ENCODE data around the gene CYSLTR2. TPM values are rescaled to one million over a fixed set of nuclear protein-coding genes. Genes with fewer than 3 reads are reported as not detected.

Gene CYSLTR2
- total and polyA plus RNA-seq, 2 experiments from 2014 or later, result not detected

GRCh38 chr13:48737689-48738088 is 84.0 kb downstream of the CYSLTR2 start:
- in situ Hi-C loops (cut with MboI), result no loop called here
- H3K9me2 ChIP-seq (ENCODE audit: insufficient read depth), result no peaks in the 10 kb centered on the region
- DNase-seq, result no peak
- no peaks in the 10 kb centered on the region for H4K20me1 ChIP-seq (ENCODE audit: insufficient read depth)
- H3K9ac ChIP-seq, result no peak overlapping the region
- H3K9me3 ChIP-seq (ENCODE audit: low read depth), result no peaks in the 10 kb centered on the region
- peaks cover 45% of the 10 kb centered on the region for H3K27me3 ChIP-seq (replicated peaks; ENCODE audit: insufficient read depth)
- H3K4me3 ChIP-seq, result no peak overlapping the region
- no peak overlapping the region for H3K4me2 ChIP-seq (ENCODE audit: unreplicated experiment)
- H2AFZ ChIP-seq, result no peak overlapping the region
- H3K27ac ChIP-seq, result no peak overlapping the region
- H3K36me3 ChIP-seq (ENCODE audit: low read depth), result no peaks in the 10 kb centered on the region
- H3K4me1 ChIP-seq (ENCODE audit: insufficient read depth), result no peaks in the 10 kb centered on the region
- 47 to 62% methylated on average over 1 of the region's 1 CpG for WGBS, 2 experiments (ENCODE audit: low coverage in 1 of 2, low lambda C conversion rate in 2 of 2, missing lambda C conversion rate in 2 of 2)
- no peaks in the 10 kb centered on the region for H3K79me2 ChIP-seq (ENCODE audit: insufficient read depth)
- TF ChIP-seq EZH2 (IDR thresholded peaks at IDR 0.05; ENCODE audit: insufficient read depth, poor library complexity, severe bottlenecking) (no peak), EZH2phosphoT487 (IDR thresholded peaks at IDR 0.05; ENCODE audit: insufficient read depth, low read depth) (no peak)
- H3F3A ChIP-seq (ENCODE audit: insufficient read depth), result no peaks in the 10 kb centered on the region

- no peak overlapping the region for H2AFZ ChIP-seq
- H3F3A ChIP-seq (ENCODE audit: insufficient read depth), result no peaks in the 10 kb centered on the region
- no peak for TF ChIP-seq EZH2 (IDR thresholded peaks at IDR 0.05; ENCODE audit: insufficient read depth, poor library complexity, severe bottlenecking)
- no peak for TF ChIP-seq EZH2phosphoT487 (IDR thresholded peaks at IDR 0.05; ENCODE audit: insufficient read depth, low read depth)
- H3K9ac ChIP-seq, result no peak overlapping the region
- no peak overlapping the region for H3K4me3 ChIP-seq
- no peaks in the 10 kb centered on the region for H3K36me3 ChIP-seq (ENCODE audit: low read depth)
- no peak for DNase-seq
- no peak overlapping the region for H3K4me2 ChIP-seq (ENCODE audit: unreplicated experiment)
- H3K27me3 ChIP-seq (replicated peaks; ENCODE audit: insufficient read depth), result peaks cover 40% of the 10 kb centered on the region
- H3K4me1 ChIP-seq (ENCODE audit: insufficient read depth), result no peaks in the 10 kb centered on the region
- in situ Hi-C loops (cut with MboI), result no loop called here
- 64 to 71% methylated on average over 6 of the region's 6 CpGs for WGBS, 2 experiments (ENCODE audit: low coverage in 1 of 2, low lambda C conversion rate in 2 of 2, missing lambda C conversion rate in 2 of 2)
- no peaks in the 10 kb centered on the region for H3K9me2 ChIP-seq (ENCODE audit: insufficient read depth)
- H3K79me2 ChIP-seq (ENCODE audit: insufficient read depth), result no peaks in the 10 kb centered on the region
- no peaks in the 10 kb centered on the region for H4K20me1 ChIP-seq (ENCODE audit: insufficient read depth)
- no peak overlapping the region for H3K27ac ChIP-seq
- H3K9me3 ChIP-seq (ENCODE audit: low read depth), result no peaks in the 10 kb centered on the region
Observed at GRCh38 chr13:48738311-48738710, 84.6 kb downstream of the CYSLTR2 start.

GRCh38 chr13:48739386-48739964 is 85.7 kb downstream of the CYSLTR2 start:
- in situ Hi-C loops (cut with MboI), result no loop called here
- no peak for DNase-seq
- Histone ChIP-seq H3K4me2 (ENCODE audit: unreplicated experiment) (no peak overlapping the region), H3K27me3 (replicated peaks; ENCODE audit: insufficient read depth) (peaks cover 42% of the 10 kb centered on the region), H3K27ac (no peak overlapping the region), H3K79me2 (ENCODE audit: insufficient read depth) (no peaks in the 10 kb centered on the region), H3K4me1 (ENCODE audit: insufficient read depth) (no peaks in the 10 kb centered on the region), H3F3A (ENCODE audit: insufficient read depth) (no peaks in the 10 kb centered on the region), H3K9ac (no peak overlapping the region), H3K4me3 (no peak overlapping the region), H4K20me1 (ENCODE audit: insufficient read depth) (no peaks in the 10 kb centered on the region), H2AFZ (no peak overlapping the region), H3K36me3 (ENCODE audit: low read depth) (no peaks in the 10 kb centered on the region), H3K9me2 (ENCODE audit: insufficient read depth) (no peaks in the 10 kb centered on the region), H3K9me3 (ENCODE audit: low read depth) (no peaks in the 10 kb centered on the region)
- TF ChIP-seq EZH2phosphoT487 (IDR thresholded peaks at IDR 0.05; ENCODE audit: insufficient read depth, low read depth), result no peak
- no peak for TF ChIP-seq EZH2 (IDR thresholded peaks at IDR 0.05; ENCODE audit: insufficient read depth, poor library complexity, severe bottlenecking)
- WGBS, 2 experiments (ENCODE audit: low coverage in 1 of 2, low lambda C conversion rate in 2 of 2, missing lambda C conversion rate in 2 of 2), result 63 to 66% methylated on average over 9 of the region's 9 CpGs

GRCh38 chr13:48741377-48741776 is 87.6 kb downstream of the CYSLTR2 start:
- Histone ChIP-seq H3K4me2 (ENCODE audit: unreplicated experiment) (no peak overlapping the region), H3K4me3 (no peak overlapping the region), H3K27me3 (replicated peaks; ENCODE audit: insufficient read depth) (peaks cover 26% of the 10 kb centered on the region), H3K79me2 (ENCODE audit: insufficient read depth) (no peaks in the 10 kb centered on the region), H2AFZ (no peak overlapping the region), H3K9me3 (ENCODE audit: low read depth) (no peaks in the 10 kb centered on the region), H3K9ac (no peak overlapping the region), H3K36me3 (ENCODE audit: low read depth) (no peaks in the 10 kb centered on the region), H3K9me2 (ENCODE audit: insufficient read depth) (no peaks in the 10 kb centered on the region), H4K20me1 (ENCODE audit: insufficient read depth) (no peaks in the 10 kb centered on the region), H3K27ac (no peak overlapping the region), H3F3A (ENCODE audit: insufficient read depth) (no peaks in the 10 kb centered on the region), H3K4me1 (ENCODE audit: insufficient read depth) (no peaks in the 10 kb centered on the region)
- DNase-seq, result no peak
- in situ Hi-C loops (cut with MboI), result no loop called here
- TF ChIP-seq EZH2phosphoT487 (IDR thresholded peaks at IDR 0.05; ENCODE audit: insufficient read depth, low read depth), result no peak
- 62 to 64% methylated on average over 2 of the region's 2 CpGs for WGBS, 2 experiments (ENCODE audit: low coverage in 1 of 2, low lambda C conversion rate in 2 of 2, missing lambda C conversion rate in 2 of 2)

GRCh38 chr13:48746821-48747220 is 93.1 kb downstream of the CYSLTR2 start:
- H3K4me2 ChIP-seq (ENCODE audit: unreplicated experiment), result no peak overlapping the region
- no peak for DNase-seq
- H3F3A ChIP-seq (ENCODE audit: insufficient read depth), result peaks cover 30% of the 10 kb centered on the region
- no peaks in the 10 kb centered on the region for H3K9me3 ChIP-seq (ENCODE audit: low read depth)
- H2AFZ ChIP-seq, result no peak overlapping the region
- no peaks in the 10 kb centered on the region for H4K20me1 ChIP-seq (ENCODE audit: insufficient read depth)
- WGBS, 2 experiments (ENCODE audit: low coverage in 1 of 2, low lambda C conversion rate in 2 of 2, missing lambda C conversion rate in 2 of 2), result 21 to 25% methylated on average over 1 of the region's 1 CpG
- no peak overlapping the region for H3K27ac ChIP-seq
- in situ Hi-C loops (cut with MboI), result no loop called here
- peaks cover 26% of the 10 kb centered on the region for H3K4me1 ChIP-seq (ENCODE audit: insufficient read depth)
- no peaks in the 10 kb centered on the region for H3K79me2 ChIP-seq (ENCODE audit: insufficient read depth)
- no peaks in the 10 kb centered on the region for H3K9me2 ChIP-seq (ENCODE audit: insufficient read depth)
- no peaks in the 10 kb centered on the region for H3K36me3 ChIP-seq (ENCODE audit: low read depth)
- H3K9ac ChIP-seq, result no peak overlapping the region
- no peak overlapping the region for H3K4me3 ChIP-seq
- TF ChIP-seq EZH2phosphoT487 (IDR thresholded peaks at IDR 0.05; ENCODE audit: insufficient read depth, low read depth) (no peak), EZH2 (IDR thresholded peaks at IDR 0.05; ENCODE audit: insufficient read depth, poor library complexity, severe bottlenecking) (no peak)
- peaks cover 7% of the 10 kb centered on the region; the same call in 1 of the 2 replicates for H3K27me3 ChIP-seq (replicated peaks; ENCODE audit: insufficient read depth)
